Adrenal gland (tissue), 12 donors: ENCODE measurements around the gene APLNR. TPM values are rescaled to one million over a fixed set of nuclear protein-coding genes. Genes with fewer than 3 reads are reported as not detected.

Experiments
- DNase-seq, 7 donors: peaks; one replicate each; pipeline ENCODE4 v3.0.0-alpha.2; 2019 to 2020
- H3K27ac ChIP-seq, 5 donors: fragments of 200-600 bp; sonication (generic) in 4 of 5; 1 replicate in 3 of 5; 2 replicates in 2 of 5; pipeline versions ENCODE4 v1.5.1 to v1.8.0; 2016 to 2020; ENCODE audit warnings: mild to moderate bottlenecking in 1 of 5
- H3K27me3 ChIP-seq: fragments of 200-600 bp; 2 replicates; pipeline ENCODE4 v1.8.0; 2021
- H3K36me3 ChIP-seq, 2 donors: fragments of 200-600 bp; replicated peaks in 1 of 2; 1 replicate in 1 of 2; 2 replicates in 1 of 2; pipeline versions ENCODE4 v1.5.1 to v1.8.0; 2018 to 2022
- H3K4me1 ChIP-seq, 2 donors: fragments of 200-600 bp; replicated peaks in 1 of 2; 1 replicate in 1 of 2; 2 replicates in 1 of 2; pipeline versions ENCODE4 v1.5.1 to v1.8.0; 2018 to 2021
- H3K4me3 ChIP-seq, 4 donors: fragments of 200-600 bp; sonication (generic) in 3 of 4; one replicate each; pipeline ENCODE4 v1.5.1; 2016 to 2018
- H3K9me3 ChIP-seq, 3 donors: fragments of 200-600 bp; sonication (generic) in 1 of 3; replicated peaks in 1 of 3; 1 replicate in 2 of 3; 2 replicates in 1 of 3; pipeline versions ENCODE4 v1.5.1 to v1.8.0; 2016 to 2021
- CTCF ChIP-seq, 6 experiments: fragments of 450-650 bp in 4 of 6; fragments of 200-600 bp in 2 of 6; sonication (generic) in 1 of 6; IDR thresholded peaks; 1 replicate in 5 of 6; 2 replicates in 1 of 6; pipeline versions ENCODE4 v1.5.1 to v1.8.0; 2016 to 2021; ENCODE audit warnings: antibody characterized with exemption in 6 of 6, mild to moderate bottlenecking in 2 of 6, moderate library complexity in 1 of 6
- POLR2A ChIP-seq, 2 donors: fragments of 450-650 bp; IDR thresholded peaks; one replicate each; pipeline ENCODE4 v1.6.1; 2017; ENCODE audit warnings: antibody characterized with exemption in 2 of 2, mild to moderate bottlenecking in 2 of 2, moderate library complexity in 1 of 2
- WGBS, 4 donors: extraction: QIAGEN DNeasy Blood & Tissue Kit in 2 of 4; methylation state at CpG; one replicate each; pipeline versions ENCODE4 v1.1.5 to v1.1.7; 2013 to 2017; 5-methylcytosine and 5-hydroxymethylcytosine counted together
- intact Hi-C, 2 donors: fragments of 100-400 bp; cut with DNase I; formaldehyde crosslinking; loops; one replicate each; pipeline versions ENCODE4 v1.14.1 to v1.15.0; 2022 to 2023
- polyA plus RNA-seq, 3 donors: library from polyadenylated mRNA; stranded (reverse); fragments of 200-250 nt in 2 of 3; fragments of 350-450 nt in 1 of 3; fragmentation: Illumina TruSeq in 1 of 3; extraction: RNeasy Lipid Tissue Mini Kit (QIAGEN cat#74804) in 1 of 3; gene quantifications; one replicate each; pipeline ENCODE4 v1.2.3, GENCODE V29; 2013 to 2014
- total RNA-seq, 9 donors: library from RNA; depleted of rRNA in 4 of 9; stranded (reverse); fragments of >200 nt in 4 of 9; fragments of 120-200 nt in 1 of 9; fragmentation: NEBNext Ultra II Directional in 1 of 9; extraction: Animal tissue kit (Norgen Biotek cat#: 25700) in 1 of 9; gene quantifications; one replicate each; pipeline versions ENCODE4 v1.1.0 to v1.2.4, GENCODE V29; 2013 to 2023
- donor health status: healthy with polysubstance abuse.
- donor health status: Bipolar disorder and iron deficiency.
- donor health status: DM: yes; HTN: yes; CAD: no.
- donor health status: DM: no; HTN: no; CAD: no.
- donor health status: DM: no; HTN: no; CAD: no.
- donor health status: DM: yes; HTN: yes; CAD: no.

APLNR gene
- total and polyA plus RNA-seq, 12 donors: 1.1 to 30.1 (median 5.0) TPM

- no peak for TF ChIP-seq POLR2A (IDR thresholded peaks at IDR 0.05)
- TF ChIP-seq CTCF (IDR thresholded peaks at IDR 0.05): no peak
- no peaks in the 10 kb centered on the region for H3K27me3 ChIP-seq
- no peak overlapping the region for H3K4me3 ChIP-seq
- H3K27ac ChIP-seq: no peak overlapping the region
- intact Hi-C loops: no loop called here
- 49 to 56% (median 52%) methylated on average over 7 of the region's 7 CpGs for WGBS, 4 donors
- no peaks in the 10 kb centered on the region for H3K36me3 ChIP-seq
- no peak for DNase-seq
- no peaks in the 10 kb centered on the region for H3K9me3 ChIP-seq
- no peaks in the 10 kb centered on the region for H3K4me1 ChIP-seq
These were observed 36.1 kb downstream of the APLNR start for GRCh38 chr11:57200917-57201316.

- intact Hi-C loops: no loop called here
- Histone ChIP-seq H3K4me3 (no peak overlapping the region), H3K9me3 (no peaks in the 10 kb centered on the region), H3K4me1 (no peaks in the 10 kb centered on the region), H3K27me3 (no peaks in the 10 kb centered on the region), H3K36me3 (no peaks in the 10 kb centered on the region), H3K27ac (no peak overlapping the region)
- TF ChIP-seq POLR2A (IDR thresholded peaks at IDR 0.05) (no peak), CTCF (IDR thresholded peaks at IDR 0.05) (no peak)
- WGBS, 4 donors: 82 to 91% (median 84%) methylated on average over 8 to 11 of the region's 11 CpGs
- DNase-seq: no peak
These were observed 37.7 kb downstream of the APLNR start for GRCh38 chr11:57199330-57199729.

GRCh38 chr11:57197762-57198161, 39.3 kb downstream of the APLNR start:
- Histone ChIP-seq H3K4me3 (no peak overlapping the region), H3K27ac (no peak overlapping the region), H3K27me3 (no peaks in the 10 kb centered on the region), H3K36me3 (no peaks in the 10 kb centered on the region), H3K4me1 (no peaks in the 10 kb centered on the region), H3K9me3 (no peaks in the 10 kb centered on the region)
- no peak for DNase-seq
- 69 to 86% (median 80%) methylated on average over 2 of the region's 2 CpGs for WGBS, 4 donors
- TF ChIP-seq CTCF (IDR thresholded peaks at IDR 0.05): no peak
- no peak for TF ChIP-seq POLR2A (IDR thresholded peaks at IDR 0.05)
- intact Hi-C loops: no loop called here

- TF ChIP-seq POLR2A (IDR thresholded peaks at IDR 0.05): no peak
- TF ChIP-seq CTCF (IDR thresholded peaks at IDR 0.05): no peak
- Histone ChIP-seq H3K9me3 (no peaks in the 10 kb centered on the region), H3K4me1 (no peaks in the 10 kb centered on the region), H3K27me3 (peaks cover 4% of the 10 kb centered on the region), H3K4me3 (no peak overlapping the region), H3K36me3 (no peaks in the 10 kb centered on the region), H3K27ac (no peak overlapping the region)
- intact Hi-C loops: no loop called here
- DNase-seq: no peak
- WGBS, 4 donors: 67 to 74% (median 67%) methylated on average over 6 of the region's 6 CpGs
These were observed 40.5 kb downstream of the APLNR start for GRCh38 chr11:57196596-57196995.
